ENCODE results near the gene HCRT.
"Not testable (repeated sequence)": the region's sequence is repeated elsewhere in the genome, so short reads cannot be mapped to it uniquely, and the experiment has no call there.

The HCRT gene, protein sequence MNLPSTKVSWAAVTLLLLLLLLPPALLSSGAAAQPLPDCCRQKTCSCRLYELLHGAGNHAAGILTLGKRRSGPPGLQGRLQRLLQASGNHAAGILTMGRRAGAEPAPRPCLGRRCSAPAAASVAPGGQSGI

DNA sequence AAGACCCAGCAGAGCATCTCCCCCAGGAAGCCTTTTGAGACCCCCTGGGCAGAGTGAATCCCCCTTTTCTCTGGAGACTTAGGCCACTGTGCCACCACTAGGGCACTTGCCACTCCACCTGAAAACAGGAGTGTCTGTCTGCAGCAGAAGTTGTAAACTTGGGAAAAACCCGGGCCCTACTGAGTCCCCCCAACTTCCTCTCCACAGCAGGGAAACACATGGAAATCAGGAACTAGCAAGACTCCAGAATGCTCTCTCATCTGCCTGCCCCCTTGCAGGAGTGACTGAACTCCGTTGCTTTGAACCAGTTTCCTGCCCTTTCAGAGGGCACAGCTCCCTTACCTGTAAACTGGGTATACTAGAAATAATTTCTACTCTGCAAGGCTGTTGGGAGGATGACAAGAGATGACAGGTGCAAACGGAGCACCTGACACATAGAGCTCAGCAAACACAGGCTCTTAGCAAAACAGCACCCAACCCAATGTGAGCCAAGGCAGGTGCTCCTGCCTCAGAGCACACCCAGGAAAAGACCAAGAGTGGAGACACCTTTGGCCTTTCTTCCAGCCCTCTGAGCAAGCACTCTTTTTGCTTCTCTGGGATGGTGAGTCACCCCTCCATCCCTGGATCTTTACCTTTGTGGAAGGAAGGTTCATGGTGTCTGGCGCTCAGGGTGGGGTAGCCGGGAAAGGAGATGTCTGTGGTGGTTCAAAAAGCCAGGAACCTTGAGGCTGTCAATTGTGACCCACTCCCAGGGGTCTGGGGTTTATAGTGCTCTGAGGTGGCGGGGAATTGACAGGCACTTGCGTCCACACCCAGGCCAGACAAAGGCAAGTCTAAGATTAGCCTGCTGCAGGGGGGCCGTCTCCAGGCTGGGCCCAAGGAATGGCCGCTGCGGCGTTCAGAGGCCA lies at the start of gene HCRT:
Gene HCRT, minus strand, starts transcription at position 740 of the 908 bp plus-strand sequence. Its CDS starts 87 bp downstream, at position 653.
- peak within 1 kb of the TSS; percentile 68 to 80 for H3K4me3 ChIP-seq (ENCODE audit: low read length in 2 of 2)
- H3K27me3 ChIP-seq (ENCODE audit: control insufficient read depth in 1 of 2, insufficient read depth in 2 of 2, low read length in 2 of 2), result peaks cover 18% of the 10 kb centered on the region in 2 donors
- H3K4me1 ChIP-seq (ENCODE audit: control insufficient read depth, insufficient read depth, low read length), result peaks cover 23% of the 10 kb centered on the region
- H3K36me3 ChIP-seq (ENCODE audit: control insufficient read depth in 2 of 2, insufficient read depth in 2 of 2, low read length in 2 of 2), result no peaks in the 10 kb centered on the region
- H3K27ac ChIP-seq (ENCODE audit: low read length), result no peak within 1 kb of the TSS
- H3K9me3 ChIP-seq (ENCODE audit: control insufficient read depth in 2 of 2, low read length in 2 of 2), result no peaks in the 10 kb centered on the region
- H3K9ac ChIP-seq (ENCODE audit: low read length in 2 of 2), result peak within 1 kb of the TSS in 1 of 2 donors; percentile 50

DNA sequence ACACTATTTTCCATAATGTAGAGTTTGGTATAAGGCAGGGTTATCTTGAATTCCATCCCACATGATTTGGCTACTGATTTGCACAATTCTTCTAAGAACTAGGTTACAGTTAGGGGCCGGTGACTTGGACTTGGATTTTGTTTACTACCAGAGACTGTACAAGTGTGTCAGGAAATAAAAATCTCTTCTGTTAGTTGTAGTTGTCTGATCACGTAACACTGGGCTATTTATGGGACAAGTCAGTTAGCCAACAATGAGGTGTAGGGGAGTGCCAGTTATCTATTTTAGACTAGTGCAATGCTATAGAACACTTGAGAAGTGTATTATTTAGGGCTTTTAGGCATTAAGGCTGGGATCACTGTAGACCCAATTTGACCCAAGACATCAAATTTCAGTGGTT lies 48.7 kb upstream of the HCRT start:
- no peaks in the 10 kb centered on the region for H3K36me3 ChIP-seq (ENCODE audit: control insufficient read depth in 2 of 2, insufficient read depth in 2 of 2, low read length in 2 of 2)
- no peaks in the 10 kb centered on the region for H3K9me3 ChIP-seq (ENCODE audit: control insufficient read depth in 2 of 2, low read length in 2 of 2)
- H3K4me1 ChIP-seq (ENCODE audit: control insufficient read depth, insufficient read depth, low read length), result no peaks in the 10 kb centered on the region
- no peaks in the 10 kb centered on the region for H3K27me3 ChIP-seq (ENCODE audit: control insufficient read depth in 1 of 2, insufficient read depth in 2 of 2, low read length in 2 of 2)
- H3K27ac ChIP-seq (ENCODE audit: low read length), result no peak overlapping the region
- no peak overlapping the region for H3K4me3 ChIP-seq (ENCODE audit: low read length in 2 of 2)
- H3K9ac ChIP-seq (ENCODE audit: low read length in 2 of 2), result no peak overlapping the region

DNA sequence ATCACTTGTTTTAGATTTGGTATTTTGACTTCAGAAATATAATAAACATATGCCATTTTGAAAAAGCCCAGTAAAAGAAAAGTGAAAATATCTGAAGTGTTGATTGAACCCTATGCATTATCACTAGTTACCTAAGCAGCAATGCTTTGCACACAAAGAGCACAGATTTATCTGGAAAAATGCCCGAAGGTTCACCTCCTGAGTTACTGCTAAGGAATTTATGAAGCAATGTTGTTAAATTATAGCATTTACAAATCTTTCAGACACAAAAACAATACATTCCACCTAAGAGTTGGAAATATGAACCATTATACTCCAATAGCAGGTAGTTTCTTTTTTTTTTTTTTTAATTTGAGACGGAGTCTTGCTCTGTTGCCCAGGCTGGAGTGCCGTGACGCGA lies 47.9 kb upstream of the HCRT start:
- H3K4me1 ChIP-seq (ENCODE audit: control insufficient read depth, insufficient read depth, low read length), result peaks cover 1% of the 10 kb centered on the region
- no peak overlapping the region for H3K4me3 ChIP-seq (ENCODE audit: low read length in 2 of 2)
- no peak overlapping the region for H3K27ac ChIP-seq (ENCODE audit: low read length)
- peaks cover 0 to 2% of the 10 kb centered on the region in 2 donors for H3K36me3 ChIP-seq (ENCODE audit: control insufficient read depth in 2 of 2, insufficient read depth in 2 of 2, low read length in 2 of 2)
- no peaks in the 10 kb centered on the region for H3K9me3 ChIP-seq (ENCODE audit: control insufficient read depth in 2 of 2, low read length in 2 of 2)
- no peaks in the 10 kb centered on the region for H3K27me3 ChIP-seq (ENCODE audit: control insufficient read depth in 1 of 2, insufficient read depth in 2 of 2, low read length in 2 of 2)
- H3K9ac ChIP-seq (ENCODE audit: low read length in 2 of 2), result no peak overlapping the region

DNA sequence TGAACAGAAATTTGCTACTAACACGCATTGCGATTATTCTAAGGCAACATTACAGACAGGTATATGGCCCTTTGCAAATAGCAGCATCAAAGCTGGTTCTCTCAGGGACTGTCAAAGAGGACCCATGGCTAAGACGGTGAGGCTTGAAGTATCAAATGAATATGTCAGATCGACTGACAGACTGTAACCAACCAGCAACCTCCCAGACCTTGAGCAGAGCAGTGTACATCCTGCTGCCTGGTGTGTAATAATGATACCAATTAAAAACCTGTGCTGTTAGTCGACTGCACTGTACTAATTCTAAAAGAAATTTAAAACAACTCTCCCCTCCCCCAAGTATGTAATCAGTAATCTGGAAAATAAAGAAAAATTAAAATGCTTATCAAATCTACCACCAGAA lies 45.0 kb upstream of the HCRT start:
- no peak overlapping the region for H3K9ac ChIP-seq (ENCODE audit: low read length in 2 of 2)
- peaks cover 0 to 2% of the 10 kb centered on the region in 2 donors for H3K36me3 ChIP-seq (ENCODE audit: control insufficient read depth in 2 of 2, insufficient read depth in 2 of 2, low read length in 2 of 2)
- peaks cover 5% of the 10 kb centered on the region for H3K4me1 ChIP-seq (ENCODE audit: control insufficient read depth, insufficient read depth, low read length)
- H3K9me3 ChIP-seq (ENCODE audit: control insufficient read depth in 2 of 2, low read length in 2 of 2), result no peaks in the 10 kb centered on the region
- no peak overlapping the region for H3K4me3 ChIP-seq (ENCODE audit: low read length in 2 of 2)
- H3K27me3 ChIP-seq (ENCODE audit: control insufficient read depth in 1 of 2, insufficient read depth in 2 of 2, low read length in 2 of 2), result no peaks in the 10 kb centered on the region
- H3K27ac ChIP-seq (ENCODE audit: low read length), result no peak overlapping the region

DNA sequence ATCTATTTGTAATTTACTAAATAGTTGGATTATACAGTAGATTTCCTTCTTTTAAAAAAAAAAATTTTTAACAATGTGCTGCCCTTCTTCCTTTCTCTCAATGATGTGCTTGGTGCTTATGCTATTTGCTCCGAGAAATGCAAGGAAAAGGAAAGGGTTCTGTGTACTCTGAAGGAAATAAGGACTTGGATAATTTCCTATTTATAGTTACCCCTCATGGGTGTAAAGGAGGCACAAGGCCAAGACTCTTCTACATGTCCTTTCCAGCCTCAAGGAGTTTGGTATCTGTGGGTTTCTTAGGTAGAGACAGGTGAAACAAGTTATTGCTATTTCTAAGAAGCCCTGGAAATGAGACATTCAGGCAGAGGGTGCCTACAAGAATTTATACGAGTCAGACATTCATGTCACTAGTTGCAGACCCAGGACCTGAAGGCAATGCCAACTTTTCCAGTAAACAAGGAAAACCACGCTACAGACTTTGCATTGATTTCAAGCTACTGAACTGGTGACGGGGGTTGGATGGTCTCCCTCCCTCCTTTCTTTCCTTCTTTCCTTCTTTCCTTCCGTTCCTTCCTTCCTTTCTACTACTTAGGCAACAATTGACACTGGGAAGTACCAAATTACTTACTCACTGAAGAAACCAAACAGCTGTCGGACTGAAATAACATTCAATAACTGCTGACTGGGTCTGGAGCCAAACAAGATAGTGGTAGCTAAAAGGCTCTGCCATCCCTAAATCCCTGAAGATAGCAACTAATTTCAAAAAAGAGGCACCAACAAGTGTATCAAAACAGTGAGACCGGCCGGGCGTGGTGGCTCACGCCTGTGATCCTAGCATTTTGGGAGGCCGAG lies 42.8 kb upstream of the HCRT start:
- Histone ChIP-seq H3K4me1 (ENCODE audit: control insufficient read depth, insufficient read depth, low read length) (peaks cover 5% of the 10 kb centered on the region), H3K36me3 (ENCODE audit: control insufficient read depth in 2 of 2, insufficient read depth in 2 of 2, low read length in 2 of 2) (peaks cover 14% of the 10 kb centered on the region in 2 donors), H3K27me3 (ENCODE audit: control insufficient read depth in 1 of 2, insufficient read depth in 2 of 2, low read length in 2 of 2) (no peaks in the 10 kb centered on the region), H3K4me3 (ENCODE audit: low read length in 2 of 2) (no peak overlapping the region), H3K27ac (ENCODE audit: low read length) (no peak overlapping the region), H3K9ac (ENCODE audit: low read length in 2 of 2) (peak overlapping the region in 1 of 2 donors; percentile 37), H3K9me3 (ENCODE audit: control insufficient read depth in 2 of 2, low read length in 2 of 2) (no peaks in the 10 kb centered on the region)

DNA sequence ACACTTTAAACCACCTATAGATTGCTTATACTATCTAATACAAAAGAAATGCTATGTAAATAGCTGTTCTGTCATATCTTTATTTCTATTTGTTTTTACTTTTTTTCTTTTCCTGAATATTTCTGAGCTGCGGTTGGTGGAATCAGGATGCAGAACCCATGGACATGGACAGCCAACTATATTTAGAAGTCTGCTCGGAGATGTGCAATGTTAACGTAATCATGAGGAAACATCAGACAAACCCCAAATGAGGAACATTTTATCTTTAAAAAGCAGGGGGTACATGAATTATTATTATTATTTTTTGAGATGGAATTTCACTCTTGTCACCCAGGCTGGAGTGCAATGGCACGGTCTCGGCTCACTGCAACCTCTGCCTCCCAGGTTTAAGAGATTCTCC lies 40.4 kb upstream of the HCRT start:
- H3K27ac ChIP-seq (ENCODE audit: low read length), result no peak overlapping the region
- peaks cover 9% of the 10 kb centered on the region for H3K4me1 ChIP-seq (ENCODE audit: control insufficient read depth, insufficient read depth, low read length)
- H3K36me3 ChIP-seq (ENCODE audit: control insufficient read depth in 2 of 2, insufficient read depth in 2 of 2, low read length in 2 of 2), result peaks cover 26 to 27% of the 10 kb centered on the region in 2 donors

DNA sequence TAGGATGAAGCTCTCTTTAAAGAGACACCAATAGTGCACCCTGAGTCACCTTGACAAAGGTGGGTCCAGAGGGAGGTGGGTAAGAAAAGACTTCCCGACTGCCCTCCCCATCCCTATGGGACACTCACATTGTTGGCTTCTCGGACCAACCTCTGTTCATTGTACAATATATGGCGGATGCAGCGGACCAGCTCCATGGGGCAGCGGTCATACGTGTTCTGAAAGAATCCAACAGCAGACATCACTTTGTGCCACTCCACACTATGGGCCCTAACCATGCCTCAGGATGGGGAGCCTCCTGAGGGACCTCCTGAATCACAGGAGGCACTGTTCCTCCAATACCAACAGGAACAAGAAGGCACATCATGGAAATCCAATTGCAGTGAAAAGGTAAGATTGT lies 39.4 kb upstream of the HCRT start:
- H3K27ac ChIP-seq (ENCODE audit: low read length), result no peak overlapping the region
- H3K4me1 ChIP-seq (ENCODE audit: control insufficient read depth, insufficient read depth, low read length), result peaks cover 9% of the 10 kb centered on the region
- peaks cover 26 to 27% of the 10 kb centered on the region in 2 donors for H3K36me3 ChIP-seq (ENCODE audit: control insufficient read depth in 2 of 2, insufficient read depth in 2 of 2, low read length in 2 of 2)
- H3K9ac ChIP-seq (ENCODE audit: low read length in 2 of 2), result no peak overlapping the region
- no peaks in the 10 kb centered on the region for H3K9me3 ChIP-seq (ENCODE audit: control insufficient read depth in 2 of 2, low read length in 2 of 2)
- no peak overlapping the region for H3K4me3 ChIP-seq (ENCODE audit: low read length in 2 of 2)
- H3K27me3 ChIP-seq (ENCODE audit: control insufficient read depth in 1 of 2, insufficient read depth in 2 of 2, low read length in 2 of 2), result no peaks in the 10 kb centered on the region

More for the DNA sequence above, 40.4 kb upstream of the HCRT start:
- no peak overlapping the region for H3K9ac ChIP-seq (ENCODE audit: low read length in 2 of 2)
- H3K27me3 ChIP-seq (ENCODE audit: control insufficient read depth in 1 of 2, insufficient read depth in 2 of 2, low read length in 2 of 2), result no peaks in the 10 kb centered on the region
- no peaks in the 10 kb centered on the region for H3K9me3 ChIP-seq (ENCODE audit: control insufficient read depth in 2 of 2, low read length in 2 of 2)
- H3K4me3 ChIP-seq (ENCODE audit: low read length in 2 of 2), result no peak overlapping the region

DNA sequence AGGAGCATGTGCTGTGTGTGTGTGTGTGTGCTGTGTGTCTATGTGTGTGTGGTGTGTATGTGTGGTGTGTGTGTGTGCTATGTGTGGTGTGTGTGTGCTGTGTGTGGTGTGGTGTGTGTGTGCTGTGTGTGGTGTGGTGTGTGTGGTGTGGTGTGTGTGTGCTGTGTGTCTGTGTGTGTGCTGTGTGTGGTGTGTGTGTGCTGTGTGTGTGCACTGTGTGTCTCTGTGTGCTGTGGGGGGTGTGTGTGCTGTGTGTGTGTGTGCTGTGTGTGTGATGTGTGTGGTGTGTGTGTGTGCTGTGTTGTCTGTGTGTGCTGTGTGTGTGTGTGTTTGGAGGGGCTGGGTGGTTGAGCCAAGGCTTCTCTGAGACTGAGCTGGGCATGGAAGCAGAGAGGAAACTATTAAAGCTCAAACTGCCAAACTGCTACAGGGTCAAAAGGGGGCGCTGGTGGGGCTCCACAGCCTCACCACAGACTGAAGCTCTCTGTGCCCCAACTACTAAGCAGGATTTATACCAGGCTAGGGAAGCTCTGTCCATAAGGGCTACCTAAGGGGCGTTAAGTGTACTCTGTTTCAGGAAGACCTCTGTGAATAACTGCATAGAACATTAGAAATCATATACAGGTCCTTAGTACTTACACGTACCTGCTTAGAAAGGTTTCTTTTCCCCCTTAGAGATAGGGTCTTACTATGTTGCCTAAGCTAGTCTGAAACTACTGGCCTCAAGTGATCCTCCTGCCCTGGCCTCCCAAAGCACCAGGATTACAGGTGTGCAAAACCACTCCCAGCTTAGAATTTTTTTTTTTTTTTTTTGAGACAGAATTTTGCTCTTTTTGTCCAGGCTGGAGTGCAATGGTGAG lies 36.9 kb upstream of the HCRT start:
- Histone ChIP-seq H3K27me3 (ENCODE audit: control insufficient read depth in 1 of 2, insufficient read depth in 2 of 2, low read length in 2 of 2) (no peaks in the 10 kb centered on the region), H3K4me3 (ENCODE audit: low read length in 2 of 2) (no peak overlapping the region), H3K4me1 (ENCODE audit: control insufficient read depth, insufficient read depth, low read length) (peaks cover 4% of the 10 kb centered on the region), H3K36me3 (ENCODE audit: control insufficient read depth in 2 of 2, insufficient read depth in 2 of 2, low read length in 2 of 2) (peaks cover 35 to 38% of the 10 kb centered on the region in 2 donors), H3K27ac (ENCODE audit: low read length) (no peak overlapping the region), H3K9ac (ENCODE audit: low read length in 2 of 2) (no peak overlapping the region), H3K9me3 (ENCODE audit: control insufficient read depth in 2 of 2, low read length in 2 of 2) (no peaks in the 10 kb centered on the region)

DNA sequence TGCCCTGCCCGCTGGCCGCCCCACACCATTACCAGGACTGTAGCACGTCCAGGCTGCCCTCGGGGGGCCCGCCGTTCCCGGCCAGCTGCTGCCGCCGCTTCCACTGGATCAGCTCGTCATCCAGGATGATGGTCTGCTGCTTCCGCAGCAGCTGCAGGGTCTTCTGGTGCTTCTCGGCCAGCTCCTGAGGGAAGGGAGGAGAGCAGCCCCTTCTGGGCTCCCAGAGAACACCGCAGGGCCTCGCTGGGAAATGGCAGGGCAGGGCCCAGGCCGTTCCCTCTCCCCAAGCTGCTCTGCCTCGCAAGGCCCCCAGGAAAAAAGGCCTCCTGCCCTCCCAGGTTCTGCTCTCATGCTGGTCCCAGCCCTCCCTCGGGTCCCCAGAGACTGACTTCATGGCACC lies 34.0 kb upstream of the HCRT start:
- H3K36me3 ChIP-seq (ENCODE audit: control insufficient read depth in 2 of 2, insufficient read depth in 2 of 2, low read length in 2 of 2), result peaks cover 51 to 59% of the 10 kb centered on the region in 2 donors
- not testable (repeated sequence) for H3K4me3 ChIP-seq (ENCODE audit: low read length in 2 of 2); H3K9me3 ChIP-seq (ENCODE audit: control insufficient read depth in 2 of 2, low read length in 2 of 2); H3K9ac ChIP-seq (ENCODE audit: low read length in 2 of 2); H3K4me1 ChIP-seq (ENCODE audit: control insufficient read depth, insufficient read depth, low read length); H3K27ac ChIP-seq (ENCODE audit: low read length); H3K27me3 ChIP-seq (ENCODE audit: control insufficient read depth in 1 of 2, insufficient read depth in 2 of 2, low read length in 2 of 2)

DNA sequence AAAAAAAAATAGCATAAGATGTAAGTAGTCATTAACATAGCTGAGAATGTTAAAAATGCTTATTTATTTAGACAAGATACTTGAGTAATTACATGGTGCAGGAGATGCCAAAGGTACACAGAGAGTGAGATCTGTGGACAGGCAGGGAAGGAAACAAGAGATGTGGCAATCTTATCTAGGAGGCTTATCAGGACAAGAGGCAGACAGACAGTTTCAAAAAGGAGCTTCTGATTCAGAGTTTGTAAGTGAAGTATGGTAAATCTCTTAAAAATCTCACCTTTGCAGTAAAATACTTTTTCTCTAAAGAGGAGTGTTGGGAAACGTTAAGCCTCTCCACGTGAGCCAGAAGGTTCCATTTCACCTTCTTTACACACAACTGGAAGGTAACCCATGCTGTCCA lies 28.9 kb upstream of the HCRT start:
- no peak overlapping the region for H3K27ac ChIP-seq (ENCODE audit: low read length)
- no peaks in the 10 kb centered on the region for H3K9me3 ChIP-seq (ENCODE audit: control insufficient read depth in 2 of 2, low read length in 2 of 2)
- H3K4me1 ChIP-seq (ENCODE audit: control insufficient read depth, insufficient read depth, low read length), result peaks cover 4% of the 10 kb centered on the region
- H3K4me3 ChIP-seq (ENCODE audit: low read length in 2 of 2), result no peak overlapping the region
- H3K36me3 ChIP-seq (ENCODE audit: control insufficient read depth in 2 of 2, insufficient read depth in 2 of 2, low read length in 2 of 2), result peaks cover 61 to 63% of the 10 kb centered on the region in 2 donors
- no peaks in the 10 kb centered on the region for H3K27me3 ChIP-seq (ENCODE audit: control insufficient read depth in 1 of 2, insufficient read depth in 2 of 2, low read length in 2 of 2)
- no peak overlapping the region for H3K9ac ChIP-seq (ENCODE audit: low read length in 2 of 2)
